Astrocyte (in vitro differentiated cells and primary cell): Measurements from ENCODE around the gene DCUN1D3. TPM values are rescaled to one million over a fixed set of nuclear protein-coding genes. Genes with fewer than 3 reads are reported as not detected.

Experiments used
- DNase-seq: peaks from one replicate; pipeline ENCODE4 v3.0.0-alpha.2; 2010; ENCODE audit warnings: low read depth
- FAIRE-seq: peaks from 2 replicates; lab custom pipeline; 2011; peaks lifted over from hg19 to GRCh38; lab: Jason Lieb, UNC
- H2AFZ ChIP-seq: 2 replicates; pipeline ENCODE4 v1.6.0; 2012; ENCODE audit warnings: low read depth, low read length, inconsistent platforms
- H3K27ac ChIP-seq: 2 replicates; pipeline ENCODE4 v1.5.1; 2011; ENCODE audit warnings: low read depth, low read length, inconsistent platforms
- H3K27me3 ChIP-seq: 2 replicates; pipeline ENCODE4 v1.6.0; 2011; ENCODE audit warnings: low read length, inconsistent platforms; ENCODE audit not compliant: insufficient read depth
- H3K36me3 ChIP-seq: 2 replicates; pipeline ENCODE4 v1.5.1; 2011; ENCODE audit warnings: low read length, inconsistent platforms; ENCODE audit not compliant: insufficient read depth
- H3K4me1 ChIP-seq: 2 replicates; pipeline ENCODE4 v1.5.1; 2011; ENCODE audit warnings: low read length, inconsistent platforms; ENCODE audit not compliant: insufficient read depth
- H3K4me2 ChIP-seq: 2 replicates; pipeline ENCODE4 v1.6.0; 2012; ENCODE audit warnings: low read length, inconsistent platforms
- H3K4me3 ChIP-seq: 2 replicates; pipeline ENCODE4 v1.5.1; 2011; ENCODE audit warnings: low read depth, mild to moderate bottlenecking, low read length, inconsistent platforms; ENCODE audit not compliant: insufficient read depth
- H3K79me2 ChIP-seq: 2 replicates; pipeline ENCODE4 v1.6.0; 2012; ENCODE audit warnings: mild to moderate bottlenecking, low read length, inconsistent platforms; ENCODE audit not compliant: insufficient read depth
- H3K9ac ChIP-seq: 2 replicates; pipeline ENCODE4 v1.6.0; 2012; ENCODE audit warnings: mild to moderate bottlenecking, low read length, inconsistent platforms
- H3K9me3 ChIP-seq: 2 replicates; pipeline ENCODE4 v1.5.1; 2012; ENCODE audit warnings: low read depth, mild to moderate bottlenecking, low read length, inconsistent platforms; ENCODE audit not compliant: insufficient read depth
- H4K20me1 ChIP-seq: 2 replicates; pipeline ENCODE4 v1.6.0; 2012; ENCODE audit warnings: low read length, inconsistent platforms; ENCODE audit not compliant: insufficient read depth
- H3K27ac Mint-ChIP-seq: one replicate; pipeline ENCODE4 v1.8.0; 2021; ENCODE audit warnings: mild to moderate bottlenecking, mixed read lengths; ENCODE audit not compliant: unreplicated experiment
- H3K27me3 Mint-ChIP-seq: one replicate; pipeline ENCODE4 v1.8.0; 2021; ENCODE audit warnings: low read depth, mixed read lengths; ENCODE audit not compliant: unreplicated experiment
- H3K36me3 Mint-ChIP-seq: one replicate; pipeline ENCODE4 v1.8.0; 2021; ENCODE audit warnings: low read depth, mixed read lengths; ENCODE audit not compliant: unreplicated experiment
- H3K4me1 Mint-ChIP-seq: one replicate; pipeline ENCODE4 v1.8.0; 2021; ENCODE audit warnings: low read depth, mixed read lengths; ENCODE audit not compliant: unreplicated experiment
- H3K4me3 Mint-ChIP-seq: one replicate; pipeline ENCODE4 v1.8.0; 2021; ENCODE audit warnings: mild to moderate bottlenecking, moderate library complexity, mixed read lengths; ENCODE audit not compliant: unreplicated experiment
- H3K9me3 Mint-ChIP-seq: one replicate; pipeline ENCODE4 v1.8.0; 2021; ENCODE audit warnings: mild to moderate bottlenecking, mixed read lengths; ENCODE audit not compliant: unreplicated experiment
- EZH2 ChIP-seq: IDR thresholded peaks from 2 replicates; pipeline ENCODE4 v1.6.1; 2012; ENCODE audit warnings: mild to moderate bottlenecking, low read length, inconsistent platforms; ENCODE audit not compliant: insufficient read depth
- total RNA-seq: library from RNA; stranded (reverse); gene quantifications from 2 replicates; pipeline ENCODE4 v1.2.1, GENCODE V29; 2021
- TF ChIP-seq, protein P1 (sequence below): IDR thresholded peaks from 2 replicates; pipeline ENCODE4 v1.5.1; 2011; ENCODE audit warnings: low read depth, mild to moderate bottlenecking, inconsistent platforms, low read length, moderate library complexity; ENCODE audit not compliant: insufficient read depth

Gene DCUN1D3
- total RNA-seq, 1 donor from 2014 or later = 34.0 TPM

DNA sequence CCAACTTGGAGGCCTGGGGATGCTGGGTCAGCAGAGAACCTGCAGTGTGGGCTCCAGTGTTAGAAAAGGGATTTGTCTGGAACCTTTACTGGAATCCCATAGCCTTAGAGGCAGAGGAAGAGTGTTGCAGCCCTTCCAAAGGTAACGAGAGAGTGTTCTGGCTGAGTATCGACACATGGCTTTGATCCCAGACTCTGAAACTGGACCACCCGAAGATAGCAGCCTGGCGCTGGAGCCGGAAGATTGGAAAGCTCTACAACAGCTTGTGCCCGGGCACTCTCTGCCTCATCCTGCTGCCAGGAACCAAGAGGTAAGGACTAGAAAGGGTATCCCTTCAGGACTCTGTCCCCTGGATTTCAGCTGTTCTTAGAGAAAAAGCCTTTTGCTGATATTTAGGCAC lies 54.1 kb downstream of the DCUN1D3 start:
- no peaks in the 10 kb centered on the region for H3K36me3 ChIP-seq
- Mint-ChIP-seq H3K4me3 (no peak overlapping the region), H3K36me3 (peaks cover 3% of the 10 kb centered on the region), H3K9me3 (no peaks in the 10 kb centered on the region), H3K27ac (no peak overlapping the region), H3K27me3 (no peaks in the 10 kb centered on the region), H3K4me1 (peaks cover 9% of the 10 kb centered on the region)
- no peak overlapping the region for H3K4me2 ChIP-seq
- no peak overlapping the region for H2AFZ ChIP-seq
- FAIRE-seq (no peak), DNase-seq (no peak)
- TF ChIP-seq, protein P1, sequence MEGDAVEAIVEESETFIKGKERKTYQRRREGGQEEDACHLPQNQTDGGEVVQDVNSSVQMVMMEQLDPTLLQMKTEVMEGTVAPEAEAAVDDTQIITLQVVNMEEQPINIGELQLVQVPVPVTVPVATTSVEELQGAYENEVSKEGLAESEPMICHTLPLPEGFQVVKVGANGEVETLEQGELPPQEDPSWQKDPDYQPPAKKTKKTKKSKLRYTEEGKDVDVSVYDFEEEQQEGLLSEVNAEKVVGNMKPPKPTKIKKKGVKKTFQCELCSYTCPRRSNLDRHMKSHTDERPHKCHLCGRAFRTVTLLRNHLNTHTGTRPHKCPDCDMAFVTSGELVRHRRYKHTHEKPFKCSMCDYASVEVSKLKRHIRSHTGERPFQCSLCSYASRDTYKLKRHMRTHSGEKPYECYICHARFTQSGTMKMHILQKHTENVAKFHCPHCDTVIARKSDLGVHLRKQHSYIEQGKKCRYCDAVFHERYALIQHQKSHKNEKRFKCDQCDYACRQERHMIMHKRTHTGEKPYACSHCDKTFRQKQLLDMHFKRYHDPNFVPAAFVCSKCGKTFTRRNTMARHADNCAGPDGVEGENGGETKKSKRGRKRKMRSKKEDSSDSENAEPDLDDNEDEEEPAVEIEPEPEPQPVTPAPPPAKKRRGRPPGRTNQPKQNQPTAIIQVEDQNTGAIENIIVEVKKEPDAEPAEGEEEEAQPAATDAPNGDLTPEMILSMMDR = no peak
- no peak for TF ChIP-seq EZH2
- no peak overlapping the region for H3K9ac ChIP-seq
- H3K79me2 ChIP-seq = no peaks in the 10 kb centered on the region
- H3K4me1 ChIP-seq = peaks cover 1% of the 10 kb centered on the region
- H4K20me1 ChIP-seq = no peaks in the 10 kb centered on the region
- no peaks in the 10 kb centered on the region for H3K27me3 ChIP-seq
- no peak overlapping the region for H3K4me3 ChIP-seq
- H3K9me3 ChIP-seq = no peaks in the 10 kb centered on the region
- H3K27ac ChIP-seq = no peak overlapping the region

DNA sequence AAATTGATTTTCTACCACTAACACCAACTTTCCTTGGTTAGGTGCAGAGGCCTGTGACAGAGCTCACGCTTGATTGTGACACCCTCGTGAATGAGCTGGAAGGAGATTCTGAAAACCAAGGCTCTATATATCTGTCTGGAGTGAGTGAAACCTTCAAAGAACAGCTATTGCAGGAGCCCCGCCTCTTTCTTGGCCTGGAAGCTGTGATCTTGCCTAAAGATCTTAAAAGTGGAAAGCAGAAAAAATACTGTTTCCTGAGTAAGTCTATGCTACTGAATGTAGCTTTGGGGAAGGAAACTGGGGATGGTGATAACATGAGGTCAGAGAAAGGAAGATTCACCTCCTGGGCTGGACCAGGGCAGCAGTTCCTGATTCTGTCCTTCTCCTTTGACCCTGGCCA lies 55.6 kb downstream of the DCUN1D3 start:
- no peaks in the 10 kb centered on the region for H3K9me3 Mint-ChIP-seq
- no peak for TF ChIP-seq EZH2
- TF ChIP-seq, protein P1 = no peak
- no peak for FAIRE-seq

DNA sequence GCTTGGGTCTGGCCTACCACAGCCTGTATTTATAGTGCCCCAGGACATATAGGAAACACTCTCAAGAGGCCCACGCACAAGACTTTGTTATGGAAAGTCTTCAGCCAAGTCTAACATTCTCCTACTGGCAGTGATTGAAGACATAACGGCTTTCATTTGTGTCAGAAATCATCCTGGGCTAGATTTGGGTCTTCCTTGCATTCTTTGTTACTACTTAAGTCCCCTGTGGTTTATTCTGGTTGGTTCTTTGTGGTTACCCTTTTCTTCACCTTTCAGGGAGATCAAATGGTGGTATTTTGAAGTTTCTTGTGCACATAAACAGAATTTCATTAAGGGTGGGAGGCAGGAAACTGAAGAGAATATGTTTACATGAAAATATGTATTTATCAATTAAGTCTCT lies 56.1 kb downstream of the DCUN1D3 start:
- no peak for TF ChIP-seq EZH2
- TF ChIP-seq, protein P1 = no peak
- peaks cover 5% of the 10 kb centered on the region for H3K4me1 Mint-ChIP-seq
- H3K36me3 ChIP-seq = no peaks in the 10 kb centered on the region
- no peak overlapping the region for H3K27ac Mint-ChIP-seq
- no peak overlapping the region for H3K4me3 ChIP-seq
- no peak overlapping the region for H3K27ac ChIP-seq
- peaks cover 3% of the 10 kb centered on the region for H3K36me3 Mint-ChIP-seq
- no peaks in the 10 kb centered on the region for H3K79me2 ChIP-seq
- no peaks in the 10 kb centered on the region for H3K9me3 ChIP-seq
- H3K4me1 ChIP-seq = no peaks in the 10 kb centered on the region
- H4K20me1 ChIP-seq = no peaks in the 10 kb centered on the region
- no peaks in the 10 kb centered on the region for H3K9me3 Mint-ChIP-seq
- no peaks in the 10 kb centered on the region for H3K27me3 ChIP-seq
- no peak overlapping the region for H3K9ac ChIP-seq
- H3K4me2 ChIP-seq = no peak overlapping the region
- FAIRE-seq (no peak), DNase-seq (peak; percentile 31)
- no peaks in the 10 kb centered on the region for H3K27me3 Mint-ChIP-seq
- no peak overlapping the region for H2AFZ ChIP-seq
- H3K4me3 Mint-ChIP-seq = no peak overlapping the region

More for the DNA sequence above, 55.6 kb downstream of the DCUN1D3 start:
- H3K36me3 Mint-ChIP-seq = peaks cover 3% of the 10 kb centered on the region
- Histone ChIP-seq H3K9ac (no peak overlapping the region), H3K9me3 (no peaks in the 10 kb centered on the region), H3K4me2 (no peak overlapping the region), H3K4me3 (no peak overlapping the region), H3K36me3 (no peaks in the 10 kb centered on the region), H3K79me2 (no peaks in the 10 kb centered on the region), H2AFZ (no peak overlapping the region), H3K27me3 (no peaks in the 10 kb centered on the region), H4K20me1 (no peaks in the 10 kb centered on the region), H3K27ac (no peak overlapping the region), H3K4me1 (no peaks in the 10 kb centered on the region)
- H3K4me3 Mint-ChIP-seq = no peak overlapping the region
- H3K27ac Mint-ChIP-seq = no peak overlapping the region
- DNase-seq = no peak
- no peaks in the 10 kb centered on the region for H3K27me3 Mint-ChIP-seq
- peaks cover 5% of the 10 kb centered on the region for H3K4me1 Mint-ChIP-seq
